Kasumi-1 (cell line): ENCODE measurements around the gene ANK3.
"Not testable (repeated sequence)": the region's sequence is repeated elsewhere in the genome, so short reads cannot be mapped to it uniquely, and the experiment has no call there.

Source experiments
- DNase-seq, 2 experiments: peaks; one replicate each; lab custom pipeline; 2025; lab: John Stamatoyannopoulos, UW

The ANK3 gene

GRCh38 chr10:60086862-60087261 lies 302.8 kb downstream of the ANK3 start:
- no peak for DNase-seq

- no peak for DNase-seq
Observed at GRCh38 chr10:60086421-60086820, 303.3 kb downstream of the ANK3 start.

- DNase-seq, result no peak
Observed at GRCh38 chr10:60082744-60083344, 306.8 kb downstream of the ANK3 start.

- no peak for DNase-seq
Observed at GRCh38 chr10:60082341-60082740, 307.3 kb downstream of the ANK3 start.

GRCh38 chr10:60073781-60074656 lies 315.7 kb downstream of the ANK3 start:
- no peak for DNase-seq

- no peak for DNase-seq
Observed at GRCh38 chr10:60073397-60073780, 316.3 kb downstream of the ANK3 start.

GRCh38 chr10:60069311-60069710 lies 320.4 kb downstream of the ANK3 start:
- DNase-seq, result no peak

GRCh38 chr10:60050366-60050765 lies 339.3 kb downstream of the ANK3 start:
- no peak for DNase-seq

GRCh38 chr10:60048091-60048501 lies 341.6 kb downstream of the ANK3 start:
- DNase-seq, result no peak

GRCh38 chr10:60045571-60045970 lies 344.1 kb downstream of the ANK3 start:
- no peak for DNase-seq

GRCh38 chr10:60044971-60045370 lies 344.7 kb downstream of the ANK3 start:
- DNase-seq, result no peak

- DNase-seq, result no peak
Observed at GRCh38 chr10:60044242-60044641, 345.4 kb downstream of the ANK3 start.

- DNase-seq, result no peak
Observed at GRCh38 chr10:60043561-60044241, 346.0 kb downstream of the ANK3 start.

GRCh38 chr10:60042914-60043313 lies 346.8 kb downstream of the ANK3 start:
- no peak for DNase-seq

GRCh38 chr10:60042262-60042661 lies 347.4 kb downstream of the ANK3 start:
- no peak for DNase-seq

GRCh38 chr10:60041489-60042133 lies 348.1 kb downstream of the ANK3 start:
- no peak for DNase-seq

- DNase-seq, result no peak
Observed at GRCh38 chr10:60040014-60040662, 349.5 kb downstream of the ANK3 start.

- no peak for DNase-seq
Observed at GRCh38 chr10:60035984-60036383, 353.7 kb downstream of the ANK3 start.

GRCh38 chr10:60035375-60035774 lies 354.3 kb downstream of the ANK3 start:
- not testable (repeated sequence) for DNase-seq

- DNase-seq, result peak; percentile 80 to 89
Observed at GRCh38 chr10:60032723-60033122, 357.0 kb downstream of the ANK3 start.

- no peak for DNase-seq
Observed at GRCh38 chr10:60031664-60032063, 358.0 kb downstream of the ANK3 start.

- DNase-seq, result no peak
Observed at GRCh38 chr10:60031183-60031582, 358.5 kb downstream of the ANK3 start.
